H9 (cell line): ENCODE measurements around the gene KLHL18. TPM values are rescaled to one million over a fixed set of nuclear protein-coding genes. Genes with fewer than 3 reads are reported as not detected.

Experiments
- DNase-seq: peaks from one replicate; pipeline ENCODE4 v3.0.0-alpha.2; 2017
- H2AFZ ChIP-seq: one replicate; pipeline ENCODE4 v1.6.1; 2013; ENCODE audit warnings: mild to moderate bottlenecking, low read length, control low read depth, moderate library complexity
- H2AK5ac ChIP-seq: 2 replicates; pipeline ENCODE4 v1.6.1; 2013; ENCODE audit warnings: low read length, control low read depth, mixed read lengths; ENCODE audit not compliant: insufficient read length
- H2BK120ac ChIP-seq: one replicate; pipeline ENCODE4 v1.6.1; 2013; ENCODE audit warnings: low read depth, mild to moderate bottlenecking, low read length, control low read depth, inconsistent platforms; ENCODE audit not compliant: poor library complexity, severe bottlenecking
- H2BK12ac ChIP-seq: 2 replicates; pipeline ENCODE4 v1.6.1; 2013; ENCODE audit warnings: low read length, control low read depth, mixed read lengths, low read depth; ENCODE audit not compliant: insufficient read length
- H2BK15ac ChIP-seq: 2 replicates; pipeline ENCODE4 v1.6.1; 2013; ENCODE audit warnings: low read depth, low read length, control low read depth
- H2BK20ac ChIP-seq: one replicate; pipeline ENCODE4 v1.6.1; 2013; ENCODE audit warnings: low read depth, mild to moderate bottlenecking, low read length, control low read depth, inconsistent platforms; ENCODE audit not compliant: poor library complexity, severe bottlenecking
- H2BK5ac ChIP-seq: 2 replicates; pipeline ENCODE4 v1.6.1; 2013; ENCODE audit warnings: low read length, control low read depth, mixed read lengths; ENCODE audit not compliant: insufficient read length
- H3K14ac ChIP-seq: 2 replicates; pipeline ENCODE4 v1.6.1; 2013; ENCODE audit warnings: low read length, control low read depth; ENCODE audit not compliant: insufficient read depth
- H3K18ac ChIP-seq: 2 replicates; pipeline ENCODE4 v1.6.1; 2013; ENCODE audit warnings: low read depth, mild to moderate bottlenecking, mixed read lengths, low read length, control low read depth; ENCODE audit not compliant: insufficient read length
- H3K23ac ChIP-seq: 2 replicates; pipeline ENCODE4 v1.6.1; 2013; ENCODE audit warnings: low read length, control low read depth, mixed read lengths, low read depth; ENCODE audit not compliant: insufficient read length
- H3K23me2 ChIP-seq: 2 replicates; pipeline ENCODE4 v1.6.1; 2013; ENCODE audit warnings: low read depth, mild to moderate bottlenecking, mixed read lengths, low read length, control low read depth; ENCODE audit not compliant: insufficient read length, poor library complexity, severe bottlenecking
- H3K27ac ChIP-seq: 2 replicates; pipeline ENCODE4 v1.5.1; 2013; ENCODE audit warnings: low read length, control low read depth, mixed read lengths, low read depth; ENCODE audit not compliant: insufficient read length
- H3K27me3 ChIP-seq: 2 replicates; pipeline ENCODE4 v1.6.1; 2013; ENCODE audit warnings: low read length, control low read depth, inconsistent platforms; ENCODE audit not compliant: insufficient read depth
- H3K4ac ChIP-seq: 2 replicates; pipeline ENCODE4 v1.6.1; 2013; ENCODE audit warnings: low read depth, mild to moderate bottlenecking, control low read depth, inconsistent platforms, low read length, moderate library complexity
- H3K4me1 ChIP-seq: 2 replicates; pipeline ENCODE4 v1.6.1; 2013; ENCODE audit warnings: low read length, control low read depth, inconsistent platforms; ENCODE audit not compliant: insufficient read depth
- H3K4me2 ChIP-seq: 2 replicates; pipeline ENCODE4 v1.6.1; 2013; ENCODE audit warnings: low read length, control low read depth, mixed read lengths; ENCODE audit not compliant: insufficient read length, insufficient read depth
- H3K56ac ChIP-seq: 2 replicates; pipeline ENCODE4 v1.6.1; 2013; ENCODE audit warnings: low read depth, mild to moderate bottlenecking, mixed read lengths, low read length, control low read depth; ENCODE audit not compliant: insufficient read length
- H3K79me1 ChIP-seq: 2 replicates; pipeline ENCODE4 v1.6.1; 2013; ENCODE audit warnings: low read depth, mild to moderate bottlenecking, moderate library complexity, low read length, control low read depth, inconsistent platforms; ENCODE audit not compliant: insufficient read depth, poor library complexity, severe bottlenecking
- H3K79me2 ChIP-seq: 2 replicates; pipeline ENCODE4 v1.6.1; 2013; ENCODE audit warnings: low read length, control low read depth, inconsistent platforms; ENCODE audit not compliant: insufficient read depth
- H3K9ac ChIP-seq: 2 replicates; pipeline ENCODE4 v1.6.1; 2013; ENCODE audit warnings: low read length, control low read depth, mixed read lengths; ENCODE audit not compliant: insufficient read length; ENCODE audit errors: extremely low read depth
- H3K9me3 ChIP-seq: one replicate; pipeline ENCODE4 v1.6.1; 2013; ENCODE audit warnings: low read depth, low read length, inconsistent platforms; ENCODE audit not compliant: control insufficient read depth
- H3T11ph ChIP-seq: one replicate; pipeline ENCODE4 v1.6.1; 2013; ENCODE audit warnings: mild to moderate bottlenecking, low read length, control low read depth, inconsistent platforms
- H4K20me1 ChIP-seq: one replicate; pipeline ENCODE4 v1.6.1; 2013; ENCODE audit not compliant: control insufficient read depth, insufficient read length, insufficient read depth
- H4K5ac ChIP-seq: 2 replicates; pipeline ENCODE4 v1.6.1; 2013; ENCODE audit warnings: low read depth, mild to moderate bottlenecking, mixed read lengths, low read length, control low read depth; ENCODE audit not compliant: insufficient read length
- H4K8ac ChIP-seq: replicated peaks from 2 replicates; pipeline ENCODE4 v1.6.1; 2013; ENCODE audit warnings: low read length, control low read depth, mixed read lengths, low read depth; ENCODE audit not compliant: insufficient read length
- H4K91ac ChIP-seq: 2 replicates; pipeline ENCODE4 v1.6.1; 2013; ENCODE audit warnings: low read depth, mild to moderate bottlenecking, moderate library complexity, mixed read lengths, low read length, control low read depth; ENCODE audit not compliant: insufficient read length
- H3K27ac Mint-ChIP-seq, 3 experiments: 2 replicates in 2 of 3; 3 replicates in 1 of 3; pipeline ENCODE4 v1.8.0; 2020 to 2021; ENCODE audit warnings: mixed read lengths in 3 of 3, mild to moderate bottlenecking in 1 of 3, moderate library complexity in 1 of 3
- H3K27me3 Mint-ChIP-seq: 2 replicates; pipeline ENCODE4 v1.8.0; 2021; ENCODE audit warnings: low read depth, mild to moderate bottlenecking, moderate library complexity, mixed read lengths
- H3K36me3 Mint-ChIP-seq, 3 experiments: 2 replicates in 2 of 3; 3 replicates in 1 of 3; pipeline ENCODE4 v1.8.0; 2020 to 2021; ENCODE audit warnings: low read depth in 3 of 3, mixed read lengths in 3 of 3; ENCODE audit not compliant: insufficient read depth in 1 of 3
- H3K4me1 Mint-ChIP-seq, 2 experiments: 2 replicates each; pipeline ENCODE4 v1.8.0; 2020; ENCODE audit warnings: mixed read lengths in 2 of 2
- H3K4me3 Mint-ChIP-seq, 2 experiments: 2 replicates in 1 of 2; 3 replicates in 1 of 2; pipeline ENCODE4 v1.8.0; 2020 to 2021; ENCODE audit warnings: mild to moderate bottlenecking in 2 of 2, mixed read lengths in 2 of 2, moderate library complexity in 1 of 2
- H3K9me3 Mint-ChIP-seq, 2 experiments: 2 replicates in 1 of 2; 3 replicates in 1 of 2; pipeline ENCODE4 v1.8.0; 2020; ENCODE audit warnings: mild to moderate bottlenecking in 2 of 2, mixed read lengths in 2 of 2, moderate library complexity in 1 of 2
- CTCF ChIP-seq: fragments of 200-600 bp; sonication (generic); conservative IDR thresholded peaks from 3 replicates; pipeline ENCODE4 v1.8.0; 2021; ENCODE audit warnings: antibody characterized with exemption, mild to moderate bottlenecking
- WGBS: extraction: QIAGEN DNeasy Blood & Tissue Kit; methylation state at CpG from one replicate; pipeline ENCODE4 v1.1.7; 2013; ENCODE audit warnings: missing lambda C conversion rate, low lambda C conversion rate, mixed read lengths; ENCODE audit not compliant: insufficient read length; ENCODE audit errors: extremely low coverage; 5-methylcytosine and 5-hydroxymethylcytosine counted together
- total RNA-seq: library from RNA; stranded (reverse); gene quantifications from 2 replicates; pipeline ENCODE4 v1.2.1, GENCODE V29; 2021

KLHL18 gene
- total RNA-seq, 1 experiment from 2014 or later = 55.3 TPM

GRCh38 chr3:47392933-47393332 is 110.2 kb downstream of the KLHL18 start:
- Histone ChIP-seq H3K14ac (no peak overlapping the region), H3K4me1 (peaks cover 3% of the 10 kb centered on the region; the same call in 1 of the 2 replicates), H3K9me3 (no peaks in the 10 kb centered on the region), H2AFZ (no peak overlapping the region), H4K8ac (no peak overlapping the region), H2BK20ac (no peak overlapping the region), H3K27ac (no peak overlapping the region), H2BK5ac (no peak overlapping the region), H4K5ac (no peak overlapping the region), H3K79me2 (no peaks in the 10 kb centered on the region; the same call in 1 of the 2 replicates), H3K18ac (no peak overlapping the region), H3K23ac (no peak overlapping the region), H4K20me1 (no peaks in the 10 kb centered on the region), H3K79me1 (peaks cover 3% of the 10 kb centered on the region), H2AK5ac (no peak overlapping the region), H3K27me3 (no peaks in the 10 kb centered on the region), H2BK15ac (no peak overlapping the region), H4K91ac (no peak overlapping the region), H3T11ph (no peak overlapping the region), H2BK12ac (no peak overlapping the region), H3K4ac (no peak overlapping the region), H3K9ac (no peak overlapping the region), H3K56ac (no peak overlapping the region), H3K23me2 (no peaks in the 10 kb centered on the region), H3K4me2 (no peak overlapping the region), H2BK120ac (no peak overlapping the region)
- DNase-seq = no peak
- no peak overlapping the region for H3K4me3 Mint-ChIP-seq
- no peak for TF ChIP-seq CTCF
- no peak overlapping the region for H3K27ac Mint-ChIP-seq
- no peaks in the 10 kb centered on the region for H3K27me3 Mint-ChIP-seq
- H3K4me1 Mint-ChIP-seq = peaks cover 5 to 7% of the 10 kb centered on the region in 2 experiments
- WGBS = no CpG with 5 or more reads among the region's 3 CpGs
- no peaks in the 10 kb centered on the region for H3K9me3 Mint-ChIP-seq
- H3K36me3 Mint-ChIP-seq = peaks cover 5 to 13% (median 12%) of the 10 kb centered on the region in 3 experiments; a peak in 6 of 7 replicates
